ENCODE results near the gene BPGM.
"Not testable (repeated sequence)": the region's sequence is repeated elsewhere in the genome, so short reads cannot be mapped to it uniquely, and the experiment has no call there.

The BPGM gene

DNA sequence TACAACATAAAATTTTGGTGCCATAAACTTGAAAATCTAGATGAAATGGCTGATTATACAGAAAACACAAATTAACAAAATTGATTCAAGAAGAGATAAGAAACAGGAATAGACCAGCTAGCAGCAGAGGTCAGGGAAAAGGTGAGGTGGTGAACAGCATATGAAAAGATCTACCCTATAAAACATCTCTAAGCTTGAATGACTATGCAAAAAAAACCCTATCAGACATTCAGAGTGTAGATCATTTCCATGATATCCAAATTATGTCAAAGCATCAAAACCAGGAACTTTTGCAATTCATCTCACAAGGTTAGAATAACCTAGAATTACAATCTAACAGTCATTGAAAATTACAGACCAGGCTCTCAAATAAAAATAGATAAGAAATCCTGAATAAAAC, 14.6 kb upstream of the BPGM start:
- DNase-seq, result no peak

DNA sequence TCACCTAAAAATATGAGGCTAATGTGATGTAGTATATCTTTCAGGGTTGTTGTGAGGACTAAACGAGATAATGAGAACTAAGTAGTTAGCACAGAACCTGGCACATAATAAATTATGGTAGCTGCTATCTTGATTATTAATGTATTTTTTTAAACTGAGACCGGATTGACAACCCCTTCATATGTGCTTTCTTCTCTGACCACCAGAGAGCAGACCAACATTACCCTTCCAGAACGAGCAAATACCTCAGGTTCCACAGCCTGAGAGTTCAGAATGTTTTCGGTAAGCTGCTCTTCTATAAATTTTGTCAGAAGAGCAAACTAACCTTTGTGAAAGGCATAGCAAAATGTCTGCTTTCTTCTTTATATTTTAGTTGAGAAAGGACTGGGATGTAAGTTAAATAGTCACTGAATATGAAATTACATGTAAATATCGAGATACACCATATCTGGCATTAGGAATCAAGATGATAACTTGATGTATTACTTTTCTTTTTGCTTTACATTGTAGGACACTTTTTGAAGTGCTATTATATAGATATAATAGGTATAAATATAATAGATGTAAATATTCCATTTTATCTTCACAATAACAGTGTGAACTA, 13.6 kb upstream of the BPGM start:
- DNase-seq, result peak; percentile 3 to 6

DNA sequence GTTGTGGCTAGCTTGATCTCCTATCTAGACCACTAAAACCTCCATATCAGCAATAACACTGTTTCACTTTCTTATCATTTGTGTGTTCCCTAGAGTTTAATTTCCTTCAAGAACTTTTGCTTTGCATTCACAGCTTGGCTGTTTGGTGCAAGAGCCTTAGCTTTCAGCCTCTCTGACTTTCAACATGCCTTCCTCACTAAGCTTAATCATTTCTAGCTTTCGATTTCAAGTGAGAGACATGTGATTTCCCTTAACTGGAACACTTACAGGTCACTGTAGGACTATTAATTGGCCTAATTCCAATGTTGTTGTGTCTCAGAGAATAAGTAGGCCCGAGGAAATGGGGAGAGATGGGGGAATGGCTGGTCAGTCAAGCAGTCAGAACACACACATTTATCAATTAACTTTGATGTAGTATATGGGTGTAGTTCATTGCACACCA, 10.6 kb upstream of the BPGM start:
- no peak for DNase-seq

DNA sequence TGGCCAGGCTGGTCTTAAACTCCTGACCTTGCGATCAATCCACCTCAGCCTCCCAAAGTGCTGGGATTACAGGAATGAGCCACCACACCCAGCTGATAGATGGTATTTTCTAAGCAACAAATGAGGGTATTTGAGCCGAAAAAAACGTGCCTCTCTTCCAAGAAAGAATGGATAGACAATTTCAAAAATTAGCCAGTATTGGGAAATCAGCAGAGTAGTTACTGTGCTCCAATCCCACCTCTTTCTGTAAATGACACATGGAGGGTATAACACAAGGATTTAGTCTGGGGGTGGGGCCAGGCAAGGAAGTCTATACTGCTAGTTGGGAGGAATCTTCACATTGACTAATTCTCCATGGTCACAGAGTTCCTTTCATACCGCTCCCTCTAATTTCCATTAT, 9.2 kb upstream of the BPGM start:
- DNase-seq, result no peak

DNA sequence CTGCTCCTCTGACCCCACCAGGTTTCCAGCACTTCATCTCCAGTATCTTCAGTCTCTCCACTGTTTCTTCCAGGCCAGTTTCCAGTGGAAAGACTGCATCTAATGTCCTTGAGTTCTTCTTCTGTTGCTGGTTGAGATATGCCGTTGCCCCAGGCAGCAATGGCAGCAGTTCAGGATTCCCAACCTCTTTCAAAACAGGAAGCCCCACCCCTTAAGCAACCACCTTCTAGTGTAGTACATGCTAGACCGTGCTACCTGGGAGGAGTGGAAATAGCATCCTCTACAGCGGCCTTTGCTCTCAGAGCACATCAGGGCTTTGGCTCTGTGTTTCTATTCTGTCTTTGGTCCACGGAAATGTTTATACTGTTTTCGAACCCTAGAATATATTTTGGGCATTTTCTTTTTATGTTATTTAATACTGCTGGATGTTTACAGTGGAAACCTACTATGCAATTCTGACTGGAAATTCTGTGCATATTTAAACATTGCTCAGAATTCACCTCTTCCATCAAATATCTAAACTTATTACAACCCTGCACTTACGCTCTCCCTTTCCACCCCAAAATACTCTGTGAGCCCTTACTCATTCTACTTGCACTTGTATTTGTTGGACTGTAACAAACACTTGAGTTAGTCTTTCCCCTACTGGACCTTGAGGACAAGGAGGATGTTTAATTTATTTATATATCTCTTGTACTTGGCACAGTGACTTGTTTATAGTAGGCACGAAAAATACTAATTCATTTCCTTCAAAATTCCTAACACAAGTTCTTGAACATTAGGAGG, 8.5 kb upstream of the BPGM start:
- DNase-seq, result no peak

DNA sequence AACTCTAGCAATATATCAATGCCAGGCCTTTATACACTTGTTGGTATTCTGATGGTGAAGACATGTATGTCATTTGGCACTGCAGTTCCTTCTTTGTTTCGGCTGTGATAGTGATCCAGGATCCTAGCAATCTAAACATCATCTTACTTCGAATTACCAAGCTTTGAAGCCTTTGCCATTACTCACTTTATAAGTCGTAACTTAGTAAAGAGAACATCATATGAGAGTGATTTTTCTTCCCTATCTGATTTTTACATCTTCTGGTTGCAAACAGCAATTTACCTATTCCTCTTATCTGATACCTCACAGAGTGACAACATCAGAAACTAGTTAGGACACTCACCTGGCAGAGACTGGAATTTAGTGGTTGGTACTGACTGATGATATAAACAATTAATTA, 7.6 kb upstream of the BPGM start:
- DNase-seq, result no peak

DNA sequence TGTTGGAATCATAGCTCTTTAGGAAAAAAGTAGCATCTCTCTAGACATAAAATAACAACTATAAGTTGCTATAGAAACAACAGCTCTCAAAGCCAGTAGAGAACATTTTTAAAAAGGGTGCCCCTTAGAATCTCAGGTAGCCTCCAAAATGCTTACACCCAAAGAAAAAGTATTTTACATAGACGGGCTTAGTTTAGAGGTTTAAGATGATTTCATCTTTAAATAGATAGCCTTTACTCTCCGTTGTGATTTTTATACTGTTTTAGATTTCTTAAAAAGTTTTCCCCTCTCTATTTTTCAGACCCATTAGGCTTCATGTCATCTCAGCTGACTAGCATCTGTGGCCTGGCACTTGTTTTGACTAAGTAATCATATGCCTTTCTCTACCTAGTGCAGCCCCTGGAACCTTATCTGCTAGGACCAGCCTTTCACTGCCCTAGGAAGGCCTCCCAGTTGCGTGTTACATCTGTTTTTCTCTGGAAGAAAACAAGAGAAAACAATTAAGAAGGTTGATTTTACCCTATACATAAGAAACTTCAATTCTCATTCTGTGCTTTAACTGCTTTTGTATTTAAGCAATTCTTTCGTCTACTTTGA, 6.9 kb upstream of the BPGM start:
- DNase-seq, result no peak

DNA sequence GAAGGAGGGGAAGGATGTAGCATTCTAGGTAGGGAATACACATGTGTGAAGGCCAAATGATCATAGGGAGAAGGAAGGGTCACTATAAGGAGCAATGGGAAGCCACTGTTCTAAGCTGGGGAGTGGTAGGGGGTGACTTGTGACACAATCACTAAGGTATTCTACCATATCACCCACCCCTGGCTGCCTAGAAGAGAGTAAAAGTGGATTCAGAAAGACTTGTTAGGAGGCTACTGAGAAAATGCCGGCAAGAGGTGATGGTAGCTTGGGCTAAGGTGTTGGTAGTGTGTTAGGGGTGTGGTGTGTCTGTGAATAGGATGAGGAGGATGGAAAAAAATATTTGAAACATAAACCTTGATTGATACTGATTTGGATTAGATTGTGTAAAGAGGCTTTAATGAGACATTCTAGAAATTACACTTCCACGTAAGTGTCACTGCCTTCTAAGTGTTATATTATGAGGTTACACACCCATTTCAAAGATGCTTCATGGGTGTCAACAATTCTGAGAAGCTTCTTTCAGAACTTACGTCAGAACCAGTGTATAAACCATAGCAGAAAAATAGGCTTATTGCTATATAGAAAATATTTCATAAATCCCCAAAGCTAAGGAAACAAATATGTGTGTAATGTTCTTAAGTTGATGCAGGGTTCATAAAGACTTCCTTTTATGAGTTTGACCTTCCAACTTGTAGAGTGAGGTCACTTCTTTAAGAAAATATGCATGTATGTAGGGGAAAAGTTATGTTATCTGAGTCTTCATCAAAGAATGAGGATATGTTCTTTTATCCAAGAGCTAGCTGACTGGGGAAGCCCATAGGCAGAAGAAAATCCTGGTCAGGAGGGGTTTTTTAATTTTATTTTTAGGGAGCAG, 5.6 kb upstream of the BPGM start:
- DNase-seq, result no peak

DNA sequence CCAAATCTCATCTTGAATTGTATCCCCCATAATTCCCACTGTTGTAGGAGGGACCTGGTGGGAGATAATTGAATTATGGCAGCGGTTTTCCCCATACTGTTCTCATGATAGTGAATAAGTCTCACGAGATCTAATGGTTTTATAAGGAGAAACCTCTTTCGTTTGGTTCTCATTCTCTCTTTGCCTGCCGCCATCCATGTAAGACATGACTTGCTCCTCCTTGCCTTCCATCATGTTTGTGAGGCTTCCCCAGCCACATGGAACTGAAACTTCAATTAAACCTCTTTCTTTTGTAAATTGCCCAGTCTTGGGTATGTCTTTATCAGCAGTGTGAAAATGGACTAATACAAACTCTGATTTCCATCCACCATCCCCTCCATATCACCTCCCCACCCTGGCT, 4.7 kb upstream of the BPGM start:
- DNase-seq, result not testable (repeated sequence)

DNA sequence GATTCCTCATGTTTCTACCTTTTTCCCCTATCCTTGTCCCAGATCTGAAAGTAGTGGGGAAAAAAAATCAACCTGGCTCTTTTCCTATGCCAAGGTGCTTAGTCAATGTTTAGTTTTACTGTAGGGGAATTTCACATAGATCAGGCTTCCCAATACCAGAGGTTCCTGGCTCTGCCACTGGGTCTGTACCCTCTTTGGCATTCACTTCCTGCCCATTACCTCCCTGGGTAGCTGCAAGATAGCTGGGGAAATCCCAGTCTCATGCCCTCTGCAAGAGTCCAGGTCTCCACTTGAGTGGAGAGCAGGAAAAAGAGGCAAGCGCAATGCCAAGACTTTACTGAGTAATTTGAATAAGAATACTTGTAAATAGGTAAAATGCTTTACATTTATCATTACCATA, 3.5 kb upstream of the BPGM start:
- no peak for DNase-seq

DNA sequence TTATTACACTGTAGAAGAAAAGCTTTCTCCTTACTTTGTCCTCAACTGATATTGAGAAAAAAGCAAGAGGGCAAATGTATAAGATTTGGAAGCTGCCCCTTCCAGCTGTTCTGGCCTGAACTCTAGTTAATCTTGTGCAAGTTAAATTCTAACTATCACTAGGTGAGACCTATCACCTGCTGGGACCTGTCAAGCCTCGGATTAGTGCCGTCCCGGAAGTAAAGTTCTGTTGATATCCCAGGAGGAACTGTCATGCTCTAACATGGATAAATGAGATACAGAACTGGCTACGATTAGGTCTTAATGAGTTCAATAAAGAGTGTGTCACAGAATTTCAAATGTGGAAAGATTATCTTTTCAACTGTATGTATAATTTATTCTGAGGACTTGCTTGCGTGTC, 1.2 kb upstream of the BPGM start:
- no peak for DNase-seq

DNA sequence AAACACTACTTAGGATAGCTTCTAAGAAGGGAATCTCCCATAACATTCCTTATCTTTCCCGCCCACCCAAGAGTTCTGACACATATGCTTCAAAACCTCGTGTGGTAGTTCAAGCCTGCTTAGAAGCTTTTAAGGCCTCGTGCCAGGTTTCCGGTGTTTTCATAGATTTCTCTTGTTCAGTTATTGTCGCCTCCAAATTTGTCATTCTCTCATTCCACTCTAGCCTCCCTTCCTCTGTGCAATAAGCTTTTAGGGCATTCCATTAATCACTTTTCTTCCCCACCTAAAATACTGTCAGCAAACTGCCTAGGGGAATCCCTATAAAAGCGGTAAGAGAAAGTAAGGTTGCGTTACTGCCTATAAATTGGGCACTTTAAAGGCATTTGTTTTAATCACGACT, 718 bp upstream of the BPGM start:
- no peak for DNase-seq

DNA sequence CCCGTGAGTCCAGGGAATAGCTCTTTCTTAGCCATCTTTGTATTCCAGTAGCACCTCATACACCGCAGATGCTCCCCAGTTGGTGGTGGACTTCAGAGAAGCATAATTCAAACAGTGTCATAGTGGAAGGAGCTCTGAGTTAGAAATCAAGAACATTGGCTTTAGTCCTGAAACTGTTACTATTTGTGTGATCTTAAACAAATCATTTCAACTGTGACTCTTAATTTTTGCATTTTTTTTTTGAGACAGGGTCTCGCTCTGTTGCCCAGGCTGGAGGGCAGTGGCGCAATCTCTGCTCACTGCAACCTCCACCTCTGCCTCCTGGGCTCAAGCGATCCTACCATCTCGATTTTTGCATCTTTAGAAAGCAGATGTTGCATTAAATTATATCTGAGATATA, 1.8 kb downstream of the BPGM start:
- DNase-seq, result no peak

DNA sequence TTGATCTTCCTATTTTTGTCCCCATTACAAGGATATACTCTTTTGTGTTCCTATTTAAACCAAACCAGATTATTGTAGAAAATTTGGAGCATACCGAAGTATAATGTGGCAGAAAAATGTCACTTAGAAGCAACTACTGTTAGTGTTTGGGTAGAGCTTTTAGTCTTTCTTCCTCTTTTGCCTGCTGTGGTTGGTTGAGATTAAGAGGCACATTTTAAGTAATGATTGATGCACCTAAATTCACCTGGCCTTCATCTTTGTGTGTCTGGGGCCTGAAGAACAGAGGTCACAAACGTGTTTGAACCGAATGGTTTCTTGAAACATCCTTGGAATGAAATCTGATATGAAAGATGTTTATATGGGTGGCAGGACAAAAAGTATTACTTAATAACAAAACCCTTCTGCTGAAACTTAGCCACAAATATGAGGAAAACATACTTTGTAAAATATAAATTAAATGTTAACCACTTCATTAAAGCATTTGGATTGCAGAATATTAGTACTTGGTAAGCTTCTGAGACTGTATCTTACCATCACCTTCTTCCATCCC, 2.6 kb downstream of the BPGM start:
- no peak for DNase-seq

DNA sequence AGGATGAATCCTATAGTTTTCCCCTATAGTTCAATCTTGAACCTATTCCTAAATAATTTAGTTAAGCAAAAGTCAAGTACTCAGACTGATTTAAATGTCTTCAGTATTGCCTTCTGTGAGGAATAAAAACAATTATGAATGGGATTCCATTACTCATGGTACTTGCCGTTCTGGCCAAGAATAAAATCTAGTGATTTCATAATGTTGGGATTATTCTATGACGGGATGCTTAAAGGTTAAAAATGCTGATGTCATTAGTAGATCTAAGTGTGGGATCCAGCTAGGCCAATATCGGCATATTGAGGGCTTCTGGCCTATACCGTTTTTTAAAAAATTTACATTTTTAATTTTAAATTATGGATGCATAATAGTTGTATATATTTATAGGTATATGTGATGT, 5.3 kb downstream of the BPGM start:
- DNase-seq, result no peak

DNA sequence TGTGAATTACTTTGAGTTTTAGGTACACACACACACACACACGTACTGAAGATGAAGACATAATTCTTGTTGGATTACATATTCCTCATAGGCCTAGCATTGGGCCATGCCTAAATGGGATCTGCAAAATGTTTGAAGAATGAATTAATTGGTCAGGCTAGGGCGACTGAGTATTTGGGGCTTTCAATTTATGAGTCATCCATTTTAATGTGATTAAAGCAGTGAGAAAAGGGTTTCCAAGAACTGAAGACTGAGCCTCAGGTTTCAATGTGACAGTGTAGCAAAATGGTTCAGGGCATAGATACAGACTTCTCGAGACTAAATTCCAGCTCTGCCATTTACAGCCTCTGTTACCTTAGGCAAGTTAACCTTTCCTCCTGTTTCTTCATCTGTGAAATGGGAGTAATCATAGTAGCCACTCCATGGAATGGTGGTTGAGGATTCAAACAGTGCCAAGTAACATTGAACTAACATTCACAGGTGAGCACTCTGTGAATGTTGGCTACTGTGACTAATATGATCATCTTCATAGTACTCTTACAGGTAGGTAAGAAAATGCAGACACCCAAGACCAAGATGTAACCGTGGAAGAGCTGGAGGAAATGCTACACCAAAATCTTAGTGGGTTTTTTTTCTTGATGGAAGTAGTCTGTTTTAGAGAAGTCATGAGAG, 7.6 kb downstream of the BPGM start:
- DNase-seq, result no peak

DNA sequence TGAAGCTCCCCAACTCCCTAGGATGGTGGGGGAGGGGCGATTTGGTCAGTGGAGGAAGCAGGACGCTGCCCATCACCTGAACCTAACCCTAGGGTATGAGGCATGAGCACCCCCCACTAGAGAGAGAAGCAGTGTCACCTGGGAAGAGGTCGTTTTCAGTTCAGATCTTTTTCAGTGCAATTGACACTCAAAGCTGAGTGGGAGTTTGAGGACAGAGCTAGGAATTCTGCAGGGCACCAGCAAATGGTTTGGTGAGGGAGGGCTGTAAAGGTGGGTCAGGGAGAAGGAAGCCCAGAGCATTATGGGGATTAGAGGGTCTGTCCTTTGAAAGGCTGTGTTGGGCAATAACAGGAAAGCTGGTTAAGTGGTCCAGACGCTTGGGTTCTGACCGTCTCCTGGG, 10.9 kb downstream of the BPGM start:
- DNase-seq, result no peak

DNA sequence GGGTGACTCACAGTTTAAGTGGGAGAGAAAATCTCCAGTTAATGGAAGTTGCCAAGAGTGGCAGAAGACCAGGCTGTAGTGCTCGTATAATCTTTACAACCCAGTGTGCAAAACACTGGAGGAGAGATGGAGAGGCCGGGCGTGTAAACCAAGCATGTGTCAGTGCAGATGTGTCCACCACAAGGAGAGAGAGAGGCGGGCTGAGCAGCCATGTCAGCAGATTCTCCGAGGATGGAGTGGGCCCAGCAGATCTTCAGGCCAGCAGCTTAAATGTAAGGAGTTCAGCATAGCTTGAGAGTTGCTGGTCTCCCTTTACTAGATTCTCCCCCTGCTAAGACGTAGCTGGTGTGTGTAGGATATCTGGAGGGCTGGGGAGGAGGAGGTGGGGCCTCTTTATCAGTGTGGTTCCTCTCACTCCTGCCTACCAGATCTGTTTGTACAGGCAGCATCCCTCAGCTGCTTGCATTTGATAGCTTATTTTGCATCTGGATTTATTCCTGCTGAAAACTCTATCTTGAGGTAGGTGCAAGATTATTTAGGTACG, 13.7 kb downstream of the BPGM start:
- no peak for DNase-seq

DNA sequence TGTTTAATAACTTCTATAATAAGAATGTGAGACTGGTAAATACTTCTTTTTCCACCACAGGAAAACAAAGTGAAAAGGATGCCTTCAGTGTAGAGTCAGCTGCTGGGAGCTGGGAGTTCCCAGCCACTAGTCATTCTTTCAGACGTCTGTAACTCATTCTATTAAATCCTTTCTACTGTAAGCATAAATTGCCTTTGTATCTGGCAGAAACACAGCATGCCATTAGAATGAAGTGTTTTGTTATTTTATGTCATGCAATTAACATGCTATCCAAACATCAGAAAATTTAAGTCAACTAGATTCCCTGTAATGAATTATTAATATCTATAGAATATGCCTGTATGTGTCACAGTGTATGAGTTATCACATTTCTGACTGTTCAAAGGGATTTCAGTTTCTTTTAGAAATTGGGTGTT, 14.3 kb downstream of the BPGM start:
- no peak for DNase-seq

DNA sequence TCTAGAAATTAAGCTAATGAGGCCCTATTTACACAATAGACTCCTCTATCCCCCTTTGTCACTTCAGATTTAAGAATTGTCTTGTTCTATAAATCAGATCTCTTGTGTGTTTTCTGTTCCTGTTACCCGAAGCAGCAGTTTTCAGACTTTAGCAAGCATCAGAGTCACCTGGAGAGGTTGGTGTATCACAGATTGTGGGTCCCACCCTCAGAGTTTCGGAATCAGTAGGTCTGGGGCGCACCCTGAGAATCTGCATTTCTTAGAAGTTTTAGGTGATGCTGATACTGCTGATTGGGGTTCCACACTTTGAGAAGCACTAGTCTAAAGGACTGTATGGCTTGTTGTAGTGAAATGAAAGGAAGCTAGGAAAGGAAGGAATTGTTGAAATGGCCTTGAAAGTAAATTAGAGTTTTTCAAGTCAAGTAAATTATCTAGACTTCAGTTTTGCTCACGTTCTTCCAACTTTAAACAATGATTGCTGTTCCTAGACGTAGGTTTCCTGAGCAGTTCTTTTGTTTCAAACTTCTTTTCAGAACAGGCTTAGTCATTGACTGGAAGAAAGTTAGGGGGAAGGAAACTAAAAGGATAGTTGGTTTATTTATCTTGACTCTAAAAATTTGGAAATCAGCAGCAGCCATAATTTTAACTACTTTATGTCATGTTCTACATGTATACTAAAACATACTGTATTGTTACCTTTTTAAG, 15.7 kb downstream of the BPGM start:
- DNase-seq, result no peak

DNA sequence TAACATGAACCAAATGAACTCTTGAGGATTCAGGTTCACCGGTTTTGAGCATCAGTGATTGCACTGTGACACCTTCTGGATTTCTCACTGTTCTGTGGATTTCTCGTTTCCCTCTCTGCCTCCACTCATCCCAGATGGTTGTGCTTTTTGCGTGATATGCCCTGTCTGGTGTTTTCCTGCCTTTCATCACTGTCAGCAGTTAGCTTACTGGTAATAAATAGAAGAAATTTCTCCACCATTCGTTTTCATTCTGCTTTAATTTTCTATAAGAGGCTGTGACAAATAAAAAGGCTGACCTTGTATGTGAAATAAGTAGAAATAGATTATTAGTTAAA, 16.2 kb downstream of the BPGM start:
- DNase-seq, result no peak

DNA sequence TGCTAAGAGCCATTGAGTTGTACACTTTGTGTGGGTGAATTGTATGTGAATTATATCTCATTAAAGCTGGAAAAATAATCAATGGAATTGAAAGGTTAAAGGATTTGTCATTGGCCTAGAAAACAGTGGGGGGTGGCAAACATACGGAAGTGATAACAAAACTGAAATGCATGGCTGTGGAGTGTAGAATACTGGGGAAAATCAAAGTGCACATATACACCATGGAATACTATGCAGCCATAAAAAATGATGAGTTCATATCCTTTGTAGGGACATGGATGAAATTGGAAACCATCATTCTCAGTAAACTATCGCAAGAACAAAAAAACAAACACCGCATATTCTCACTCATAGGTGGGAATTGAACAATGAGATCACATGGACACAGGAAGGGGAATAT, 18.4 kb downstream of the BPGM start:
- DNase-seq, result not testable (repeated sequence)
